Raji (cell line): ENCODE results near the gene RHEB.

Experiments
- POLR2A ChIP-seq: IDR thresholded peaks from 2 replicates; pipeline ENCODE4 v1.6.1; 2011; ENCODE audit warnings: low read depth, low read length, control low read depth; ENCODE audit not compliant: insufficient read depth

RHEB gene

GRCh38 chr7:151438864-151439601 lies 80.7 kb downstream of the RHEB start:
- no peak for TF ChIP-seq POLR2A

DNA sequence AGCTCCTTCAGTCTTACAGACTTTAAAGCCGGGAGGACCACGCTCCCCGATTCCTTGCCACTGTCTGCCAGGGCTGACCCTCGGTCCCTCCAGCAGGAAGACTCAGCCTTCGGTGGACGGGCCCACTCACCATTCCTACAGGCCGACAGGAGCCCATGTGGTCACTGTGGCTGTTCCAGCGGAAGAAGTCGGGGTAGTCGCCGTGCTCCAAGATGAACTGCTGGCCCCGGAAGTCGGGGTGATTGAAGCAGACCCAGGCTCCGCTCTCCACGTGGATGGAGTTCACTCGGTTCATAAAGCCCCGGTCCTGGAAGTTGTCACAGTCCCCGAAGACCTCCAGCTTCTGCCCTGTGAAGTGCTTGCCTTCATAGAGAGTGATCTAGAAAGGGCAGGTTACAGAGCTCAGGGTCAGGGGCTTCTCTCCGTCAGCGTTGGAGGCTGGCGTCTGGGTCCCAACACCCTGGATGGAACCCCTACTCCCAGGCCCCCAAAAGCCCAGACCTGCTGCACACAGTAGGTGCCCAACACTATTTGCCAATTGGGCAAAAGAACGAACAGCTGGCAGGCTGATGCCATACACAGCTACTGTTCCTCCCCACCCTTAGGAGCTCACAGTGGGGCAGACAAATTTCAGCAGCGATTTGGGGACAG lies 81.7 kb downstream of the RHEB start:
- TF ChIP-seq POLR2A: no peak

DNA sequence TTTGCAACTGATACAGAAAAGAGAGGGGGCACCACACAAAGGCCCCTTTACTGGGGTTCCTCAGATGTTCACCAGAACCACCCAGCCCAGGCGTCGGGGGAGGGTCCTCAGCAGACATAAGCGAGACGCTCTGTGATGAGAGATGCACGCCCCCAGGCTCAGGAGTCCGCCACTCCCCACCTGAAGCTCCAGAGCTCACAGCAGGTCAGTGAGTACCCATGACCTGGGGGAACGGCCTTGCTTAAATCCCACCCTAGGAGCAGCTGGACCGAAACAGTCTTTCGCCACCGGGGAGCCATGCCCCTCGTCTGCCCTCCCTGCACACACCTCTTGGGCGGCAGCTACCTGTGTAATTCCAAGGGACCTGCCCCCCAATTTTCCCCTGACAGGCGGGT lies 82.5 kb downstream of the RHEB start:
- no peak for TF ChIP-seq POLR2A

DNA sequence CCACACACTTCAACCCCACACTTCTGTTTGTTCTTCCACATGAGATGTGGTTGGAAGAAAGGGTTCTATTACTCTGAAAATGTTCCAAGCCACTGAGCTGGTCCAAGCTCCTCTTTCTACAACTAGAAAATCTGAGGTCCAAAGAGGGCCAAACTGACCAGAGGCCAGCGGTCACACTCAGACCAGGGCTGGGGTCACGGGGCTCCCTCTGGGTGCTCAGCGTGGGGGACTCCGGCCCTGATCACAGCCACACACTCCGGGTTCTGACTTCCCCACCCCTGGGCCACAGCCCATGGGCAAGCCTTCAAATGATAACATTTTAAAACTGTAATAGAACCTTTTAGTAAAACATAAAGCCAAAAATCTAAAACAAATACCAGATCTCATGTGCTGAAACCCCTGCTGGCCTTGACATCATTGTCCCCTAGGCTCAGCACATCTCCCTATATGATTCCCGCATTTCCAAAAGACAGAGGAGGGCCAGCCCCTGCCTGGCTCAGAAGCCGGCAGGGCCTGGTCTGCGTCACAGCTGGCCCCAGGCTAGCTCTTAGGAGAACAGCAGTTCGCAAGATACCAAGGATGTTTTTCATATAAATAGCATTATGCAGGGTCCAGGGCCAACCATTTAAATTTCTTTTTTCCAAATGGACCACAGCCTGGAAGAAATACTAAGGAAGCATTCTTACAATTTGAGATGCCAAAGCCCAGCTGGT lies 83.1 kb downstream of the RHEB start:
- TF ChIP-seq POLR2A: no peak

DNA sequence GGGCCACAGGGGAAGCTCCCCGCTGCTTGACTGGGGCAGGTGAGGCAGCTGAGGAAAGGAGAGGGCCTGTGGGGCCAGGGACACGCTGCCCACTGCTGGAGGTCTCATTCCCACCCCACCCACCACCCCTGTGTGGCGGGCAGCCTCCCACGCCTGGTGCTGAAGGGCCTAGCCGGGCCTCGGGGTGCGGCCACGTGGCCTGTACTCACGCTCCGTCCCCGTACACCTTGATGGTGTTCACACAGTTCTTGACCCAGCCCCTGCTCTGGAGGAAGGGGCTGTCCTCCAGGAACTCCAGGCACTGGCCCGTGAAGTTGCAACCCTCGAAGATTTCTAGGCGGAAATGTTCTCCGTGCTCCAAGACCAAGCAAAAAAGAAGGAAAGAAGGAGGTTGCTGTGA lies 83.7 kb downstream of the RHEB start:
- no peak for TF ChIP-seq POLR2A

- TF ChIP-seq POLR2A: no peak
Observed at GRCh38 chr7:151435103-151435916, 84.4 kb downstream of the RHEB start.

DNA sequence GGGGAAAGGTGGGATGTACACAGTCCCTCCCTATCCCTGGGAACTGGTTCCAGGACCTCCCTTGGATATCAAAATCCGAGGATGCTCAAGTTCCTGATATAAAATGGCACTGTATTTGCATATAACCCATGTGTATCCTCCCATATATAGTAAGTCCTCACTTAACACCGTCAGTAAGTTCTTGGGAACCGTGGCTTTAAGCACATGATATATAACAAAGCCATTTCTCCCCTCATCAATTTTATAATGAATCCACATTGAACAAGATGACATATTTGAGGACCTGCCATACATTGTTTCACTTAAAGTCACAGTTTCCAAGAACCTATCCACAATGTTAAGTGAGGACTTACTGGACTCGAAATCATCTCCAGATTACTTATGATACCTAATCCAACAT lies 85.1 kb downstream of the RHEB start:
- TF ChIP-seq POLR2A: no peak

DNA sequence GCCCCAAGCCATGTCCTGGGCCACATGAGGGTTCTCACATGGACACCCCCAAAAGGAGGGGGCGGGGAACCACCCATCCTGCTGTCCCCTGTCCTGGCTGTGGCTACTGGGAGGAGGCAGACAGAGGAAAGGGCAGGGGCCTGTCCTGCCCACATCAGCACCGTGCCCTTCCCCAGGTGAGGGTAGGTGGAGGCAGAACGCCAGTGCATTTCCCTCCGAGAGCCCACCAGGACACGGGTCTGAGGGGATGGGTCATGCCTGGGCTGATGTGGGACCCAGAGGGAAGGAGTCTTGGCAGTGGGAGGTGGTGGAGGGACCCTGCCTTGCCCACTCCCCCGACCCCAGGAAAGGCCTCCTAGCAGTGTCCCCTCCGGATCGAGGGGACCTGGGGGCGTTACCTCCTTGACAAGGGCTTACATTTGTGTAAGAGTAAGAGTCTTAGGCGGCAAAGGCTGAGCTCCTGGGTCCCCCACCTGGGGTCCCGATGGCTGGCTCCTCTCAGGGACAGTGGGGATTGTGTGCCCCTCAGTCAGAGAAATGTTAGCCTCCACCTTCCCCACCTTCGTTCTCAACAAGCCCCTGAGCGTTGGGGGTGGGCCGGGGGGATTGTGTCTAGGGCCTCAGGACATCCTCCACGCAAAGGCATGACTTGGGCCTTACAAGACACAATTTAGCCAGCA lies 85.8 kb downstream of the RHEB start:
- no peak for TF ChIP-seq POLR2A

- TF ChIP-seq POLR2A: no peak
Observed at GRCh38 chr7:151432658-151433521, 86.8 kb downstream of the RHEB start.

DNA sequence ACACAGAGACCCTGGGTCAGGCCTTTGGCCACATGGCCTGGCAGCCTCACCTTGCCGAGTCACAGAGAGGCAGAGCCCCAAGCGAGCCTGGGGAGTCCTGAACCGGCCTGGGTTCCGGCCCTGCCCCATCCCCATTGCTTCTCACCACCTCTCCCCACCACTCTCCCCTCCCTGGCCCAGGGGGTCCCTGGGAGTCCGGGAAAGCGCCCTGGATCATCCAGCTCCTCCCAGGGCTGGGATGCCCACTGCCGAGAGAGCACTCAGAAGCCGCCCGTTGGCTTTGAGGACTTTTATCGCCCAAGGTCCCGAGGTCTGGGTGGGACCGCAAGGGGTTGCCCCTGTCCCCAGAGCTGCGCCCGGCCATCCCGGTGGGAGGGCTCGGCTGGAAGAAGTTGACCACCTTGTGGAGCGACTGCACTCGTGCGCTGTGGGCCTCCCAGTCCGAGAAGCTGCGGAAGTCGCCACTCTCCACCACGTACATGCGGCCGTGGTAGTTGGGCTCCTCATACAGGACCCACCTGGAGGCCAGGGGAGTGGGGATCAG lies 87.9 kb downstream of the RHEB start:
- no peak for TF ChIP-seq POLR2A

- no peak for TF ChIP-seq POLR2A
Observed at GRCh38 chr7:151431281-151431767, 88.4 kb downstream of the RHEB start.

- TF ChIP-seq POLR2A: no peak
Observed at GRCh38 chr7:151430391-151431205, 89.1 kb downstream of the RHEB start.
